ENCODE data around the gene BICDL2. TPM values are rescaled to one million over a fixed set of nuclear protein-coding genes. Genes with fewer than 3 reads are reported as not detected.
"Not testable (repeated sequence)": the region's sequence is repeated elsewhere in the genome, so short reads cannot be mapped to it uniquely, and the experiment has no call there.

BICDL2 gene
- polyA plus RNA-seq, 4 donors = 19.1 to 47.8 (median 33.5) TPM

DNA sequence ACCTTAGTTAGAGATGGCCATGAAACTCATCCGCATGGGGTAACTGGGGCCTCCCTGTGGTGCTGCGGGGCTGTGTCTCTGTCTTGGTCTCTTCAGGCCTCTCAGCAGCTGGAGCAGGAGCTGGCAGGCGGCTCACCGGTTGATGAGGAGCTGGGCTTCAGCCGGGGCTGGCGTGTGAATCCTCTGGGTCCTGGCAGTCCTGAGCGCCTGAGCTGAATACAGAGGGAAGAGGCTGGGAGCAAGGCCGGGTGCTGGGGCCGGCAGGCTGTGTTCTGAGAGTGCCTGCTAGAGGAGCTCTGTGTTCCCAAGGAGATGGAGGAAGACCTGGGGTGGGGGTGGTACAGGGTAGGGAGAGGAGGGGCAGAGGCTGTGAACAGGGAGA lies 19.0 kb upstream of the BICDL2 start:
- not testable (repeated sequence) for H3K9me3 ChIP-seq (ENCODE audit: control insufficient read depth in 2 of 2, insufficient read depth in 1 of 2, low read depth in 1 of 2, low read length in 1 of 2); H3K27me3 ChIP-seq (ENCODE audit: control insufficient read depth in 3 of 3, insufficient read depth in 3 of 3, low read length in 3 of 3); H3K4me3 ChIP-seq (ENCODE audit: low read depth in 1 of 3, low read length in 3 of 3); FAIRE-seq; H3K27ac ChIP-seq (ENCODE audit: low read depth in 1 of 3, low read length in 2 of 3); DNase-seq
- 61 to 73% (median 73%) methylated on average over 9 of the region's 9 CpGs for WGBS, 3 donors
- Histone ChIP-seq H3K36me3 (ENCODE audit: control insufficient read depth in 3 of 3, insufficient read depth in 2 of 3, low read depth in 1 of 3, low read length in 3 of 3) (peaks cover 0 to 14% (median 0%) of the 10 kb centered on the region in 3 donors), H3K4me1 (ENCODE audit: control insufficient read depth in 3 of 3, insufficient read depth in 2 of 3, low read depth in 1 of 3, low read length in 2 of 3) (peaks cover 4 to 13% (median 4%) of the 10 kb centered on the region in 3 donors)

DNA sequence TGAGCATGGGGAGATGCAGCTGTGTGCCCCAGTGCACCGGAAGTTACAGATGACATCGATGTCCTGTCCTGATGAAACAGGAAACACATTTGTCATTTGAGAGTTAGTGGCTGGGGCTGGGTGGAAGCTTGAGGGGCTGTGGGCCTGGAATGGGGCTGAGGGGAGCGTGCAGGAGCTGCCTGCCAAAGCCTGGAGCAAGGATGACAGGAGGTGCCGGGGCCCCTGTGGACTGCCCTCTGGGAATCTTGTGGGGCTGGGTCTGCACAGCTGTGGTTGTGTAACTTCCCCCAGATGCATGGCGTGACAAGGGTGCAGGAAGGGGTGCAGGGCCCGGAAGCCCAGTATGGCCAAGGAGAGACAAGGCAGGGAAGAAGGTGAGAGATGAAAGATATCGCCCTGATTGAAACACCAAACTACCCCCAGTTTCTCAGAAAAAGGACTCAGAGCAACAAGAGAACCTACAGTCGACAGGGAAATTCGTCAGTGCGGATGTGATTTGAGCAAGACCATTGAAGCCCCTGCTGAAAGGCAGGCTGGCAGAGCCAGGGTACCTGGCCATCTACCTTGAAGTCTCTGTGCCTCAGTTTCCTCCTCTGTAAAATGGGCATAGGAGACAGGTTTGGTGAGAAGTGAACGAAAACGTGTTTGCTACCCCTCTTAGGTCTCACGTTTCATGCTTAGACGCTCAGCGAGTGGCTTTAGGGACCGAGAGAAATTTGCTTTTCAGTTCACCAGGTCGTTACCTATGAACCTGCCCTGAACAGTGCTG lies 18.4 kb upstream of the BICDL2 start:
- FAIRE-seq (no peak), DNase-seq (no peak)
- H3K4me1 ChIP-seq (ENCODE audit: control insufficient read depth in 3 of 3, insufficient read depth in 2 of 3, low read depth in 1 of 3, low read length in 2 of 3) = peaks cover 4 to 11% (median 4%) of the 10 kb centered on the region in 3 donors
- H3K27ac ChIP-seq (ENCODE audit: low read depth in 1 of 3, low read length in 2 of 3) = peak overlapping the region in 1 of 3 donors; percentile 3
- no peak overlapping the region for H3K4me3 ChIP-seq (ENCODE audit: low read depth in 1 of 3, low read length in 3 of 3)
- H3K9me3 ChIP-seq (ENCODE audit: control insufficient read depth in 2 of 2, insufficient read depth in 1 of 2, low read depth in 1 of 2, low read length in 1 of 2) = no peaks in the 10 kb centered on the region
- H3K27me3 ChIP-seq (ENCODE audit: control insufficient read depth in 3 of 3, insufficient read depth in 3 of 3, low read length in 3 of 3) = peaks cover 0 to 15% (median 0%) of the 10 kb centered on the region in 3 donors
- 72 to 82% (median 76%) methylated on average over 17 of the region's 17 CpGs for WGBS, 3 donors
- H3K36me3 ChIP-seq (ENCODE audit: control insufficient read depth in 3 of 3, insufficient read depth in 2 of 3, low read depth in 1 of 3, low read length in 3 of 3) = peaks cover 0 to 14% (median 0%) of the 10 kb centered on the region in 3 donors

DNA sequence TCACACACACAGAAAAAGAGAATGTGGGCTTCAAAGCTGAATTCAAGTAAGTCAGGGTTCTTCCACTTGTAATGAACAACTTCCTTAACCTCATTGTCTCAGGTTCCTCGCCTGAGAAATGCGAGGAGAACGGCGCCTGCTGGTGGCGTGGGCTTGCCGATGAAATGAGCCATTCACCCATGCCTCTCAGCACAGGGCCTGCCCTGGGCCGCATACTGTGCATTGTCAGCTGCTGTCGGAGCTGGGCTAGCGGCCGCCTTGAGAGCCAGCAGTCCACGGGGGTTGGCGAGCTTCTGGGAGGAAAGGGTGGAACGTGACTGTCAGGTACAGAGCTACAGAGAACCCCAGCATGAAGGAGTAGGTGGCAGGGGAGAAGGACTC lies 16.6 kb upstream of the BICDL2 start:
- not testable (repeated sequence) for FAIRE-seq
- 83 to 87% (median 85%) methylated on average over 8 to 13 of the region's 13 CpGs for WGBS, 3 donors

DNA sequence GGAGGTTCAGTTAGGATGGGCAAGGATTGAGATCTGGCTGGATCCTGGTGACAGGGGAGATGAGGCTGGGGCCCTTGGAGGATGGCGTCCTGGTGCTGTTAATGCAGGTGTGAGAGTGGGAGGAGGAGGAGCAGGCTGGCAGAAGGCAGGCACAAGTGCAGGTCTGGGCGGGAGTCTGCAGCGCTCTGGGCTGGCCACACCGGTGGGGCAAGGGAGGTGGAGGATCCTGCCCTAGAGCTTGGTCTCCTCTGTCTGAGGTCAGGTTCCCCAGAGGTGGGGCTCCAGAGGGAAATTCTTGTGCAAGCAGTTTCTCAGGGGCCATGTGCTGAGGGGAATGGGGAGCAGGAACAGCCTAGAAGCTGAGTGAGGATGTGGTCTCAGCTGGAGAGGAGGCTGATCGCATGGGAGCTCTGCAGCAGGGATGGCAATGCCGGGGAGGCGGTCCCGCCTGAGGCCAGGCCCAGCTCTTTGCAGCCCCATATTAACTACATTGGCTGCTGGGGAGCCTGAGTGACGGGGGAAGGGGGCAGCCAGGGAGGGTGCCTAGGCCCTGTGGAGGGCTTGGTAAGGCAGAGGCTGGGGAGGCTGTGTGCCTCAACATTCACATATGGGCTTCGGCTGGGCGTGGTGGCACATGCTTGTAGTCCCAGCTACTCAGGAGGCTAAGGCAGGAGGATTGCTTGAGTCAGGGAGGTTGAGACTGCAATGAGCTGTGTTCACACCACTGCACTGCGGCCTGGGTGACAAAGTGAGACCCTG lies 16.0 kb upstream of the BICDL2 start:
- FAIRE-seq; H3K4me1 ChIP-seq (ENCODE audit: control insufficient read depth in 3 of 3, insufficient read depth in 2 of 3, low read depth in 1 of 3, low read length in 2 of 3); H3K27ac ChIP-seq (ENCODE audit: low read depth in 1 of 3, low read length in 2 of 3); H3K9me3 ChIP-seq (ENCODE audit: control insufficient read depth in 2 of 2, insufficient read depth in 1 of 2, low read depth in 1 of 2, low read length in 1 of 2); DNase-seq; H3K4me3 ChIP-seq (ENCODE audit: low read depth in 1 of 3, low read length in 3 of 3): not testable (repeated sequence)
- 72 to 86% (median 82%) methylated on average over 9 to 11 of the region's 12 CpGs for WGBS, 3 donors
- peaks cover 0 to 14% (median 0%) of the 10 kb centered on the region in 3 donors for H3K36me3 ChIP-seq (ENCODE audit: control insufficient read depth in 3 of 3, insufficient read depth in 2 of 3, low read depth in 1 of 3, low read length in 3 of 3)
- H3K27me3 ChIP-seq (ENCODE audit: control insufficient read depth in 3 of 3, insufficient read depth in 3 of 3, low read length in 3 of 3) = peaks cover 0 to 39% (median 0%) of the 10 kb centered on the region in 3 donors

More for the DNA sequence above, 16.6 kb upstream of the BICDL2 start:
- H3K27me3 ChIP-seq (ENCODE audit: control insufficient read depth in 3 of 3, insufficient read depth in 3 of 3, low read length in 3 of 3) = peaks cover 0 to 33% (median 0%) of the 10 kb centered on the region in 3 donors
- not testable (repeated sequence) for H3K4me1 ChIP-seq (ENCODE audit: control insufficient read depth in 3 of 3, insufficient read depth in 2 of 3, low read depth in 1 of 3, low read length in 2 of 3); H3K9me3 ChIP-seq (ENCODE audit: control insufficient read depth in 2 of 2, insufficient read depth in 1 of 2, low read depth in 1 of 2, low read length in 1 of 2); H3K4me3 ChIP-seq (ENCODE audit: low read depth in 1 of 3, low read length in 3 of 3); H3K27ac ChIP-seq (ENCODE audit: low read depth in 1 of 3, low read length in 2 of 3); DNase-seq
- H3K36me3 ChIP-seq (ENCODE audit: control insufficient read depth in 3 of 3, insufficient read depth in 2 of 3, low read depth in 1 of 3, low read length in 3 of 3) = peaks cover 0 to 14% (median 0%) of the 10 kb centered on the region in 3 donors

- Histone ChIP-seq H3K9me3 (ENCODE audit: control insufficient read depth in 2 of 2, insufficient read depth in 1 of 2, low read depth in 1 of 2, low read length in 1 of 2) (no peaks in the 10 kb centered on the region), H3K4me3 (ENCODE audit: low read depth in 1 of 3, low read length in 3 of 3) (no peak overlapping the region), H3K27ac (ENCODE audit: low read depth in 1 of 3, low read length in 2 of 3) (no peak overlapping the region), H3K27me3 (ENCODE audit: control insufficient read depth in 3 of 3, insufficient read depth in 3 of 3, low read length in 3 of 3) (peaks cover 0 to 51% (median 3%) of the 10 kb centered on the region in 3 donors), H3K4me1 (ENCODE audit: control insufficient read depth in 3 of 3, insufficient read depth in 2 of 3, low read depth in 1 of 3, low read length in 2 of 3) (no peaks in the 10 kb centered on the region), H3K36me3 (ENCODE audit: control insufficient read depth in 3 of 3, insufficient read depth in 2 of 3, low read depth in 1 of 3, low read length in 3 of 3) (peaks cover 0 to 11% (median 0%) of the 10 kb centered on the region in 3 donors)
- FAIRE-seq (no peak), DNase-seq (no peak)
- WGBS, 3 donors = 50 to 79% (median 53%) methylated on average over 9 of the region's 9 CpGs
Measured at GRCh38 chr16:3051494-3051893, 14.8 kb upstream of the BICDL2 start.

GRCh38 chr16:3051009-3051408 lies 14.3 kb upstream of the BICDL2 start:
- H3K4me1 ChIP-seq (ENCODE audit: control insufficient read depth in 3 of 3, insufficient read depth in 2 of 3, low read depth in 1 of 3, low read length in 2 of 3) = peaks cover 0 to 3% (median 2%) of the 10 kb centered on the region in 3 donors
- H3K9me3 ChIP-seq (ENCODE audit: control insufficient read depth in 2 of 2, insufficient read depth in 1 of 2, low read depth in 1 of 2, low read length in 1 of 2) = no peaks in the 10 kb centered on the region
- 21 to 35% (median 34%) methylated on average over 4 of the region's 4 CpGs for WGBS, 3 donors
- peaks cover 0 to 56% (median 3%) of the 10 kb centered on the region in 3 donors for H3K27me3 ChIP-seq (ENCODE audit: control insufficient read depth in 3 of 3, insufficient read depth in 3 of 3, low read length in 3 of 3)
- no peak overlapping the region for H3K4me3 ChIP-seq (ENCODE audit: low read depth in 1 of 3, low read length in 3 of 3)
- peaks cover 0 to 11% (median 0%) of the 10 kb centered on the region in 3 donors for H3K36me3 ChIP-seq (ENCODE audit: control insufficient read depth in 3 of 3, insufficient read depth in 2 of 3, low read depth in 1 of 3, low read length in 3 of 3)
- no peak for FAIRE-seq
- H3K27ac ChIP-seq (ENCODE audit: low read depth in 1 of 3, low read length in 2 of 3) = no peak overlapping the region
- DNase-seq = no peak

GRCh38 chr16:3050487-3050886 lies 13.7 kb upstream of the BICDL2 start:
- Histone ChIP-seq H3K4me1 (ENCODE audit: control insufficient read depth in 3 of 3, insufficient read depth in 2 of 3, low read depth in 1 of 3, low read length in 2 of 3) (peaks cover 0 to 7% (median 3%) of the 10 kb centered on the region in 3 donors), H3K27me3 (ENCODE audit: control insufficient read depth in 3 of 3, insufficient read depth in 3 of 3, low read length in 3 of 3) (peaks cover 0 to 61% (median 3%) of the 10 kb centered on the region in 3 donors), H3K4me3 (ENCODE audit: low read depth in 1 of 3, low read length in 3 of 3) (no peak overlapping the region), H3K9me3 (ENCODE audit: control insufficient read depth in 2 of 2, insufficient read depth in 1 of 2, low read depth in 1 of 2, low read length in 1 of 2) (no peaks in the 10 kb centered on the region), H3K27ac (ENCODE audit: low read depth in 1 of 3, low read length in 2 of 3) (no peak overlapping the region), H3K36me3 (ENCODE audit: control insufficient read depth in 3 of 3, insufficient read depth in 2 of 3, low read depth in 1 of 3, low read length in 3 of 3) (peaks cover 0 to 11% (median 0%) of the 10 kb centered on the region in 3 donors)
- FAIRE-seq = no peak
- no peak for DNase-seq
- WGBS, 3 donors = 53 to 70% (median 54%) methylated on average over 5 of the region's 5 CpGs

GRCh38 chr16:3049921-3050481 lies 13.3 kb upstream of the BICDL2 start:
- Histone ChIP-seq H3K27me3 (ENCODE audit: control insufficient read depth in 3 of 3, insufficient read depth in 3 of 3, low read length in 3 of 3) (peaks cover 0 to 66% (median 6%) of the 10 kb centered on the region in 3 donors), H3K36me3 (ENCODE audit: control insufficient read depth in 3 of 3, insufficient read depth in 2 of 3, low read depth in 1 of 3, low read length in 3 of 3) (peaks cover 0 to 7% (median 0%) of the 10 kb centered on the region in 3 donors), H3K9me3 (ENCODE audit: control insufficient read depth in 2 of 2, insufficient read depth in 1 of 2, low read depth in 1 of 2, low read length in 1 of 2) (no peaks in the 10 kb centered on the region), H3K27ac (ENCODE audit: low read depth in 1 of 3, low read length in 2 of 3) (no peak overlapping the region), H3K4me1 (ENCODE audit: control insufficient read depth in 3 of 3, insufficient read depth in 2 of 3, low read depth in 1 of 3, low read length in 2 of 3) (peaks cover 0 to 7% (median 3%) of the 10 kb centered on the region in 3 donors), H3K4me3 (ENCODE audit: low read depth in 1 of 3, low read length in 3 of 3) (no peak overlapping the region)
- DNase-seq (no peak), FAIRE-seq (no peak)
- WGBS, 3 donors = 81 to 83% (median 82%) methylated on average over 21 to 26 of the region's 26 CpGs

Data from small intestine (tissue), 7 donors.